Sigmoid colon (tissue), 4 donors: ENCODE measurements around the gene TOLLIP.

Source experiments
- EP300 ChIP-seq, 4 donors: sonication (generic); formaldehyde crosslinking; IDR thresholded peaks; one replicate each; pipeline ENCODE4 v1.6.1; 2017; ENCODE audit warnings: antibody characterized with exemption in 4 of 4
- POLR2A ChIP-seq, 2 donors: fragments of 450-650 bp; IDR thresholded peaks; one replicate each; pipeline ENCODE4 v1.6.1; 2016; ENCODE audit warnings: antibody characterized with exemption in 2 of 2, mild to moderate bottlenecking in 2 of 2, moderate library complexity in 2 of 2
- POLR2AphosphoS5 ChIP-seq, 4 donors: sonication (generic); formaldehyde crosslinking; IDR thresholded peaks; one replicate each; pipeline ENCODE4 v1.6.1; 2017; ENCODE audit warnings: antibody characterized with exemption in 4 of 4
- TF ChIP-seq, protein P1 (sequence below), 4 experiments: fragments of 450-650 bp in 3 of 4; fragments of 200-600 bp in 1 of 4; IDR thresholded peaks; one replicate each; pipeline ENCODE4 v1.5.1; 2016 to 2019; ENCODE audit warnings: antibody characterized with exemption in 4 of 4, mild to moderate bottlenecking in 3 of 4, moderate library complexity in 2 of 4

GRCh38 chr11:1262172-1263006, 47.0 kb downstream of the TOLLIP start:
- TF ChIP-seq, protein P1, sequence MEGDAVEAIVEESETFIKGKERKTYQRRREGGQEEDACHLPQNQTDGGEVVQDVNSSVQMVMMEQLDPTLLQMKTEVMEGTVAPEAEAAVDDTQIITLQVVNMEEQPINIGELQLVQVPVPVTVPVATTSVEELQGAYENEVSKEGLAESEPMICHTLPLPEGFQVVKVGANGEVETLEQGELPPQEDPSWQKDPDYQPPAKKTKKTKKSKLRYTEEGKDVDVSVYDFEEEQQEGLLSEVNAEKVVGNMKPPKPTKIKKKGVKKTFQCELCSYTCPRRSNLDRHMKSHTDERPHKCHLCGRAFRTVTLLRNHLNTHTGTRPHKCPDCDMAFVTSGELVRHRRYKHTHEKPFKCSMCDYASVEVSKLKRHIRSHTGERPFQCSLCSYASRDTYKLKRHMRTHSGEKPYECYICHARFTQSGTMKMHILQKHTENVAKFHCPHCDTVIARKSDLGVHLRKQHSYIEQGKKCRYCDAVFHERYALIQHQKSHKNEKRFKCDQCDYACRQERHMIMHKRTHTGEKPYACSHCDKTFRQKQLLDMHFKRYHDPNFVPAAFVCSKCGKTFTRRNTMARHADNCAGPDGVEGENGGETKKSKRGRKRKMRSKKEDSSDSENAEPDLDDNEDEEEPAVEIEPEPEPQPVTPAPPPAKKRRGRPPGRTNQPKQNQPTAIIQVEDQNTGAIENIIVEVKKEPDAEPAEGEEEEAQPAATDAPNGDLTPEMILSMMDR (IDR thresholded peaks at IDR 0.05): no peak
- TF ChIP-seq POLR2A (IDR thresholded peaks at IDR 0.05): peak in 1 of 2 donors; percentile 65
- TF ChIP-seq POLR2AphosphoS5 (IDR thresholded peaks at IDR 0.05): peak; percentile 48 to 78 (median 64)
- no peak for TF ChIP-seq EP300 (IDR thresholded peaks at IDR 0.05)
